GM21576 (cell line): ENCODE data around the gene YWHAE.
"Not testable (repeated sequence)": the region's sequence is repeated elsewhere in the genome, so short reads cannot be mapped to it uniquely, and the experiment has no call there.

Experiments used
- ATAC-seq: cut with Tn5 transposase; IDR thresholded peaks from one replicate; pipeline ENCODE4 v1.9.1; 2021; ENCODE audit warnings: mild to moderate bottlenecking, moderate library complexity; ENCODE audit not compliant: unreplicated experiment

YWHAE gene

GRCh38 chr17:1331708-1332107 lies 68.3 kb downstream of the YWHAE start:
- ATAC-seq, result no peak

- no peak for ATAC-seq
These were observed 70.2 kb downstream of the YWHAE start for GRCh38 chr17:1329745-1330343.

- ATAC-seq, result no peak
These were observed 71.6 kb downstream of the YWHAE start for GRCh38 chr17:1328437-1328836.

GRCh38 chr17:1325766-1326165 lies 74.3 kb downstream of the YWHAE start:
- ATAC-seq, result no peak

- ATAC-seq, result no peak
These were observed 75.7 kb downstream of the YWHAE start for GRCh38 chr17:1324201-1324771.

- ATAC-seq, result no peak
These were observed 76.7 kb downstream of the YWHAE start for GRCh38 chr17:1323336-1323735.

DNA sequence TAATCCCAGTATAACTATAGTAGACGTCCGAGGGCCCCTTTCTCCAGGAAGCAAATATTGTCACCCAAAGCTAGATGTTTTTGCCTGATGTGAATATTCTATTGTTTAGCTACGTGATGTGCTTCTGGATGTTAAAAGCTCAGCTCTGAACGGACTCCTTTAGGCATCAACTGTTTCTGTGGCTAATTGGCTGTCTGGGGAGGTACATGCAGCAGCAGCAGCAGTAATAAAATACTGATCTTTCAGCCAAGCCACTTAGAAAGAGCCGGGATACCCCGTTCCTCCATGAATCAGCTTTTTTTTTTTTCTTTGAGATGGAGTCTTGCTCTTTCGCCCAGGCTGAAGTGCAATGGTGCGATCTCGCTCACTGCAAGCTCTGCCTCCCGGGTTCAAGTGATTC lies 77.5 kb downstream of the YWHAE start:
- ATAC-seq, result no peak

DNA sequence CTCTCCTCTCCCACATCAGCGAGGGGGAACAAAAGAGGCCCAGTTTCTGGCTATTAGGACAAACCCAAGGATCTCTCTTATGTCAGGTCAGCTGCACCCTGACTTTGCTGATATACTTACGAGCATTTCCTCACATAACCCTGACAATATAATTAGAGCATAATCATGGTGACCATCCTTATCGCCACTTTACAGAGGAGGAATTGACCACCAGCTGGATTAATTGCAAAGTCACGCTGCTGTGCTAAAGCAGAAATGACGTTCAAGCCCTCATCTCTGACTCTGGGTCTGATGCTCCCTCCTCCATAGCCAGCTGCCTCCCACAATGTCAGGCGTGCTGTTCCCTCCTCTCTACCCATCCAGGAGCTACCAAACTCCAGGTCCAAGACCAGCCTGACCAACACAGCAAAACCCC lies 78.0 kb downstream of the YWHAE start:
- no peak for ATAC-seq

DNA sequence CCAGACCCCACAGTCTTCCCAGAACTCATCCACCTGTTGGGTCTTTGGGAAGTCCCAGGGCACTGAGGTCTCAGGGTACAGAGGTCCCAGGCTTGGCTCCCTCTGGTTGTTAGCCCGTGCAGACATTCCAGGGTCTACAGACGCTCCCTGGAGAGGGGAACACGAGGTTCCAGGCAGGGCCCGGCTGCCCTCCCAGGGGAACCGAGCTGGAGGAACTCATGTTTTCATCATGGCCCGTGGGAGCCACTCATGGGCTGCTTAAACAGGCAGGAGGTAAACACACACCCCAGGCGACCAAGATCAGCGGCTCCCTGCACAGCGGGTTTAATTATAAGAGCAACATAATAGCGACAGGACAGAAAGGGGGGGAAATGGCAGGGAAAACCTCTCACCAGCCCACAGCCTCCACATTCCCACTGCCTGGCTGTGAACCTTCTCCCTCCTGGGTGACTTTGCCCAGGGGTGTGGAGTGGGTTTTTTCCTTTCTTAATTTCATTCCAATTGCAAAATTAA lies 84.1 kb downstream of the YWHAE start:
- no peak for ATAC-seq

- no peak for ATAC-seq
These were observed 84.6 kb downstream of the YWHAE start for GRCh38 chr17:1315409-1315808.

DNA sequence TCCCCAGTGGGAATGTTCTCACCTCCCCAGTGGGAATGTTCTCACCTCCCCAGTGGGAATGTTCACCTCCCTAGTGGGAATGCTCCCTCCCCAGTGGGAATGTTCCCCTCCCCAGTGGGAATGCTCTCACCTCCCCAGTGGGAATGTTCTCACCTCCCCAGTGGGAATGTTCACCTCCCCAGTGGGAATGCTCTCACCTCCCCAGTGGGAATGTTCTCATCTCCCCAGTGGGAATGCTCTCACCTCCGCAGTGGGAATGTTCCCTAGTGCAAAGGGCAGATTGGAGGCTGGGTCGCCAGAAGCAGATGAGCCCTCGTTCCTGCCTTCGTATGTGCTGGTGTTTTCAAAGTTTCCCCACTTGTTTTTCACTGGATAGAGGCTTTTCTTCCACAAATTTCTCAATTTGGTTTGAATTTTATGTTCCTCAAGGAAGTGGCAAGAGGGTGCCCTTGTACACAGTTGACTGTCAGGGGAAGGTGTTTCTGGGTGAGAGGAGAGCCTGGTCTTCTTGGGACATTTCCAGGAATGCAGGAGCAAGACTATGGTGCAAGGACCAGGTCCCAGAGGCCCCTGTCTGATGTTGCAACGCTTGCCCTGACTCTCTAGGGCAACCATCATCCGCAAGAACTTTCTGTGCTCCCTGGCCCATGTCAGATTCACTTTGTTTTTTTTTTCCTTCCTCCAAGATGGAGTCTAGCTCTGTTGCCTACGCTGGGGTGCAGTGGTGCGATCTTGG lies 86.6 kb downstream of the YWHAE start:
- no peak for ATAC-seq

GRCh38 chr17:1312261-1312870 lies 87.7 kb downstream of the YWHAE start:
- no peak for ATAC-seq

- not testable (repeated sequence) for ATAC-seq
These were observed 92.2 kb downstream of the YWHAE start for GRCh38 chr17:1307829-1308228.

DNA sequence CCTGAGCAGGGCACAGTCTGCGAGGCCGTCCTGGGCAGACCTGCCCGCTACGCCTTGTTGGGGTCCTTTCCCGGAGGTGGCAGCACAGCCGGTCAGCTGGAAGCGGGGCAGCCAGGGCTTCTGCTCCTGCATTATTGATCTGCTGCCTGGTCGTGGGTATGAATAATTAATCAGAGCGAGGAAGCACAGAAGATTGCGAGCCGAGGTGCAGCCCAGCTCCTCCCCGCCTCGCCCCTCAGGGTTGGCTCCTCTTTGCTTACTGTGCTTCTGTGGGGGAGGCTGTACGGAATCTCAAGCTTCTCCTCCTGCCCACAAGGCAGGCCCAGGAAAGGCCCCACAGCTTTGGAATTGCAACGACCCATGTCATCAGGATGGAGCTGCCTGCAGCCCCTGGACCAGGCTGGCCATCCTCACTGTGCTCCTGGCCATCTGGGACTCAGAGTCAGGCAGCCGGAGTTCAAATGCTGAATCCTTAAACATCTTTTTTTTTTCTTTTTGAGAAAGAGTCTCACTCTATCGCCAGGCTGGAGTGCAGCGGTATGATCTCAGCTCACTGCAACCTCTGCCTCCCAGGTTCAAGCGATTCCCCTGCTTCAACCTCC lies 95.0 kb downstream of the YWHAE start:
- ATAC-seq, result no peak

DNA sequence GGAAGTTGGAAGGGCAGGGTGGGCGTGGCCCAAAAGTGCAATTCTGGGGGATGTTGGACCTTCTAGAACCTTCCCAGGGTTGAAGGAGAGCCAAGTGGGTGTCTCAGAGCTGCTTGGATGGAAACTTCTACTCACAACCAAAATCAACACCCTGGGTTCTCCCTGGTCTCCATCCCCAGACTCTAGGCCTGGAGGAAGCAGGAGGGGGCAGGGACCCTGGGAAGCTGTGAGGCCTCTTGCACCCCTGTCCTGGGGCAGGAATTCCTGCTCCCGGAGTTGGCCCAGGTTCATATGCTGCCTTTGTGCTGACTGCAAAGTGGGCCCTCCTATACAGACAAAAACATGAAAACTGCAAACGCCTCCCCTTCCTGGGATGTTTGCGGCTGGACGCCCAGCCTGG lies 95.5 kb downstream of the YWHAE start:
- ATAC-seq, result no peak

- ATAC-seq, result no peak
These were observed 97.3 kb downstream of the YWHAE start for GRCh38 chr17:1302761-1303160.

GRCh38 chr17:1301546-1301945 lies 98.5 kb downstream of the YWHAE start:
- no peak for ATAC-seq

GRCh38 chr17:1300371-1300905 lies 99.6 kb downstream of the YWHAE start:
- ATAC-seq, result no peak

DNA sequence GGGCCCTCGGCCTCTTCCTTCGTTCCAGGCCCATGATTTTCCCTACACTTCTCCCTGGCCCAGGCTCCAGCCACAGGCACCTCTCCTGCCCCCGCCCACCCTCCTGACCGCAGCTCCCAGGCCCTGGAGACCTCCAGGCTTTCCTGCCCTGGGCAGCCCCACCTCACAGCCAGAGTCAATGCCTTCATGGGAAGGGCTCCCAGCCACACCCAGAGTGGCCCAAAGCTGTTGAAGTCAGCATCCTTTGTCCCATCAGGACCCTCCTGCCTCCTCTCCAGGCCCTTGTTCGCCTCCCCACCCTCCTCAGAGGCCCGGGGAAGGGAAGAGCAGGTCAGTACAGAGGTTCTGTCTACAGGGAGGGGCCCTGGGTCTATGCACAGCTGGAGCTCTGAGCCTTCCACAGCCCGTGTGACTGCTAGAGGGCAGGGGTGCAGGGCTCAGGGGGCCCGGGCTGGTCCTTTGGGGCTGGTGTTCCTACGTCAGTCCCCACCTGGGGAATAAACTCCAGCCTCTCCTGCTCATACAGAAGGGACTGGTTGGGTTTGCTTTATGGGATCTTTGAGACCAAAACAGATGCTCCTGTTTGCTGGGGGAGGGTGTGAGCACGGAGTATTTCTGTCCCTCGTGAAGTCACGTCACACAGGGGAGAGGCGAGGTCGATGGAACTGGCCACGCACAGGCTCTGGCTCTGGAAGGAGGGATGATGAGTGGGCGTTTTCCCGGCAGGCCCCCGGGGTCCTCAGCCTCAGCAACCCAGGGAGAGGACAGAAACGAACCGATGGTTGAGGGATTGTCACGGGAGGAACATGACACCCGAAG lies 100.3 kb downstream of the YWHAE start:
- no peak for ATAC-seq

GRCh38 chr17:1298606-1299005 lies 101.4 kb downstream of the YWHAE start:
- ATAC-seq, result no peak
